ENCODE measurements around the gene LENG8. TPM values are rescaled to one million over a fixed set of nuclear protein-coding genes. Genes with fewer than 3 reads are reported as not detected.

Gene LENG8
- 19.1 and 29.0 TPM in 2 replicates for polyA plus RNA-seq (2014; cell fraction: cytosol; rRNA removed)
- 111 and 200 TPM in 2 replicates for polyA plus RNA-seq (2014; cell fraction: nucleus; rRNA removed)

DNA sequence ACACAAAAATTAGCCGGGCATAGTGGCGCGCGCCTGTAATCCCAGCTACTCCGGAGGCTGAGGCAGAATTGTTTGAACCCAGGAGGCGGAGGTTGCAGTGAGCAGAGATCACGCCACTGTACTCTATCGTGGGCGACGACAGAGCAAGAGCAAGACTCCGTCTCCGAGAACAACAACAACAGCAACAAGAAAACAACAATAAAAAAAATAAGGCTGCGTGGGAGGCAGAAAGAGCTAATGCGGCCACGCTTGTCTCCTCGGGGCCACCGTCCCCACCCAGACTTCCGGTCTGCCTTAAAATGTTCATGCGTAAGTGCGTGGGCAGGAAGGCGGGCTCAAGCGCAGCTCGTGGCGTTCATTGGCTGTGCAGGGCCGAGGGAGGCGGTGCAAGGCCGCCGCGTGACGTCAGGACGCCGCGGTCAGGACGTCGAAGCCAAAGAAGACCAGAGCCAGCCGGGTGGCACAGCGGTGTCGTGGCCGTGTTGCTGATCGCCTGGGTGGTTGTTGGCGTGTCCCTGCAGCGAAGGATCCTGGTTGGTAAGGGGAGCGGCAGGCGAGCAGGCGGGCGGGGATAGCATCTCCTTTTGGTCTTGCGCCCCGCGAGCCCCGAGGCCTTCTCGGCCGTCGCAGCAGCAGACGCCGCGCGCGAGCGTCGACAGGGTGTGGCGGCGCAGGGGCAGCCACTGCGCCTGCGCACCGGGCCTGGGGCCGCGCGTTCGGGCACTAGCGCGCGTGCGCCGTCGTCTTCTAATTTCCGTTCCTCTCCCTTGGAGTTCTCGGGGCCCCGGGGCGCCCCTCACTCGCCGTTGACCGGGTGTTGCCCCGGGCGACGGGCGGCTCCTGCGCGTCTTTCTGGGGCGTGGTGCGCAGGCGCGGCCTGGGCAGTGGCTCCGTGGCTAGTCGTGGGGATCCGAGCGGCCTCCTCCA lies at the start of gene LENG8:
LENG8 (plus strand) TSS at position 426 of the 927 bp plus-strand sequence. CDS start 2,146 bp downstream, outside the sequence.
- peak; percentile 92 for DNase-seq (ENCODE audit: low spot score)

DNA sequence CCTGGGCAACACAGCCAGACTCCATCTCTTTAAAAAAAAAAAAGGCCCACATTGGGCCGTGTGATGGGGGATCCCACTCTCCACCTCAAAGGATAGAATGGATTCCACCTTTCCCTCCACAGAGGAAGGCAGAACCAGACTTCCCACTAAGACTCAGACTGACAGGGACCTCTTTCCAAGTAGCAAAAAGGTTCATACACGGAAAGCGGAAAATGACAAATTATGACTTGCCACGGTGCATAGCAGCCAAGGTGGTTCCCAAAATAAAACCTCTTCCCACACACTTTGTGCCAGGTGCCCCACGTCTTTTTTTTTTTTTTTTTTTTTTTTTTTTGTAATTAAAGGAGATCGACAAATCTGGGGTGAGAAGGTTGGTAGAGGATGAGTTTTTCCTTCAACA lies 48.1 kb upstream of the LENG8 start:
- DNase-seq (ENCODE audit: low spot score) = no peak

DNA sequence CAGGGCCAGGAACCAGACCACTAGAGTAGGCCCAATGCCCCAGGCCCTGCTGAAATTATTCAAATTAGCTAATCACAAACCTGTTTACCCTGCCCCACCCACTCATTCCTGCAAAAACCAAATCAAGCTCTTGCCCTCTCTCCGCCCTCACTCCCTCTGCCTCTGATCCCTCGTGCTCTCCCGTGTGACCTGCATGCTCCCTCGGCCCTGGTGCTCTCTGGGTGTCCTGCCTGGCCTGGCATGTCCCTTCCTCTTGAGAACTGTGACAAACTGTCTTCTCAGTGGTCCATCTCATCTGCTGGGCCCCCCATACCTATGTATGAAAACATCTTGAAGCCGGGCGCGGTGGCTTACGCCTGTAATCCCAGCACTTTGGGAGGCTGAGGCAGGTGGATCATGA lies 45.9 kb upstream of the LENG8 start:
- DNase-seq (ENCODE audit: low spot score) = no peak

DNA sequence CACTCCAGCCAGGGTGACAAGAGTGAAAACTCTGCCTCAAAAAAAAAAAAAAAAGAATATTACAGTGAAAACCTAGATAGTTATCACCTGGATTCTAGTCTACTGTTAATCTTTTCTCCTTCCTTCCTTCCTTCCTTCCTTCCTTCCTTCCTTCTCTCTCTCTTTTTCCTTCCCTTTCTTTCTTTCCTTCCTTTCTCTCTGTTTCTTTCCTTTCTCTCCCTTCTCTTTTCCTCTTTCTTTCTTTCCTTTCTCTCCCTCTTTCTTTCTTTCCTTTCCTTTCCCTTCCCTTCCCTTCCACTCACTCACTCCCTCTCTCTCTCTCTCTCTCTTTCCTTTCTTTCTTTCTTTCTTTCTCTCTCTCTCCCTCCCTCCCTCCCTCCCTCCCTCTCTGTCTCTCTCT lies 43.4 kb upstream of the LENG8 start:
- DNase-seq (ENCODE audit: low spot score) = no peak

DNA sequence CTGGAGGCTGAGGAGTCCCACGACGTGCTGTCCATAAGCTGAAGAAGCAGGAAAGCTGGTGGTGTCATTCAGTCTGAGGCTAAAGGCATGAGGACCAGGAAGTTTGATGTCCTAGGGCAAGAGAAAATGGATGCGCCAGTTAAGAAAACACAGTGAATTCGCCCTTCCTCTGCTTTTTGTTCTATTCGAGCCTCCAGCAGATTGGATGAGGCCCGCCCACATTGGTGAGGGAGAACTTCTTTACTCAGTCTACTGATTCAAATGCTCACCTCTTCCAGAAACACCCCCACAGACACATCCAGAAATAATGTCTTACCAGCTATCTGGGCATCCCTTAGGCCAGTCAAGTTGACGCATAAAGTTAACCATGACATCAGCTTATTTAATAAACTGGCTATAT lies 41.2 kb upstream of the LENG8 start:
- no peak for DNase-seq (ENCODE audit: low spot score)

DNA sequence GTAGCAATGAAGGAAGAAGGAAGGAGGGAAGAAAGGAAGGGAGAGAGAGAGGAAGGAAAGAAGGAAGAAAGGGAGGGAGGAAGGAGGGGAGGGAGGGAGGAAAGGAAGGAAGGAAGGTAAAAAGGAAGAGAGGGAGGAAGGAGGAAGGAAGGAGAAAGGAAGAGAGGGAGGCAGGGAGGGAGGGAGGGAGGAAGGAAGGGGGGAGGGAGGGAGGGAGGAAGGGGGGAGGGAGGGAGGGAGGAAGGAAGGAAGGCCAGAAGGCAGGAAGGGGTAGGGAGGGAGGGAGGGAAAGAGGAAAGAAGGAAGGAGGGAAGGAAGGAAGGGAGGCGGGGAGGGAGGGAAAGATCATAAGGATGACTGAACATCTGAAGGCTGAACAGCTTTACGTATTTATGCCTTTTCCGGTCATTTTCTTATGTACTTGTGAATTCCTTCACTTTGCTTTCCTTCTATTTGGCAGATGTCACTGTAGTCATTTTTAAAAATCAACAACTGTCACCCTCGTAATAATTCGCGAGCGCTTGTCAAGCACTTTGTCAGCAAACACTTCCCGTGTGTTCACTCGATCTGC lies 40.5 kb upstream of the LENG8 start:
- DNase-seq (ENCODE audit: low spot score) = no peak

DNA sequence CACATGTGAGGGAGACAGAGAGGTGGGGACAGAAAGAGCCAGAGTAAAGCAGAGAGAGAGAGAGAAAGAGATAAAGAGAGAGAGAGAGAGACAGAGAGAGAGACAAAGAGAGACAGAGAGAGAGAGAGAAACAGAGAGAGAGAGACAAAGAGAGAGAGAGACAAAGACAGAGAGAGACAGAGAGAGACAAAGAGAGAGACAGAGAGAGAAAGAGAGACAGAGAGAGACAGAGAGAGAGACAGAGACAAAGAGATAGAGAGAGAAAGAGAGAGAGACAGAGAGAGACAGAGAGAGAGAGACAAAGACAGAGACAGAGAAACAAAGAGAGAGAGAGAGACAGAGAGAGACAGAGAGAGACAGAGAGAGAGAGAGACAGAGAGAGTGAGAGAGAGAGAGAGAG lies 38.0 kb upstream of the LENG8 start:
- DNase-seq (ENCODE audit: low spot score) = no peak

DNA sequence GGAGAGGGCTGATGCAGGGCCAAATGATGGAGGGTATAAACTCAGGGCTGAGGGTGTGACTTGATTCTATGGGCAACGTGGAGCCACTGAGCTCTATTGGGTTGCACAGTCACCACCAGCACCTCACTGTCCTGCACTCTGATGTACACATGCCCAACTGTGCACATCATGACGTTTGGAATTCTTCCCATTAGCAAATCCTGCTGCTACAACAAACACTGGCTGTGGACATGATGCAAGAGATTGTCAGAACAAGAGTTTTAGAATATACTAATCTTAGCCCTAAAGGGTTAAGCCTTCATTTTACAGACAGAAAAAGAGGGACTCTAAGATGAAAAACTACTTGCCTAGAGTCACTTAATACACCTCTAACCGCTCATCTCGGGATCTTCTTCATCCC lies 36.1 kb upstream of the LENG8 start:
- no peak for DNase-seq (ENCODE audit: low spot score)

DNA sequence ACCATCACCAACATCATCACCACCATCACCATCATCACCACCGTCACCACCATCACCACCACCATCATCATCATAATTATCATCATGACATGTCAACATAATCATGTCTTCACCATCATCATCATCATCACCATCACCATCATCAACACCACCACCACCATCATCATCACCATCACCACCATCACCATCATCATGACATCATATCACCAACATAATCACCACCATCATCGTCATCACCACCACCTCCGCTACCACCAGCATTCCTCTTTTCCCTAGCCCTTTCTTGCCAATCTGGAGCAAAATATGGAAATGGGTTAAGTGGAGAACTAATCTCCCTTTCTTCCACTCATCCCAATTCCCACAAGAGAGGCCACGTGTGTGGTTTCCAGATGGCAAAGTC lies 34.8 kb upstream of the LENG8 start:
- no peak for DNase-seq (ENCODE audit: low spot score)

DNA sequence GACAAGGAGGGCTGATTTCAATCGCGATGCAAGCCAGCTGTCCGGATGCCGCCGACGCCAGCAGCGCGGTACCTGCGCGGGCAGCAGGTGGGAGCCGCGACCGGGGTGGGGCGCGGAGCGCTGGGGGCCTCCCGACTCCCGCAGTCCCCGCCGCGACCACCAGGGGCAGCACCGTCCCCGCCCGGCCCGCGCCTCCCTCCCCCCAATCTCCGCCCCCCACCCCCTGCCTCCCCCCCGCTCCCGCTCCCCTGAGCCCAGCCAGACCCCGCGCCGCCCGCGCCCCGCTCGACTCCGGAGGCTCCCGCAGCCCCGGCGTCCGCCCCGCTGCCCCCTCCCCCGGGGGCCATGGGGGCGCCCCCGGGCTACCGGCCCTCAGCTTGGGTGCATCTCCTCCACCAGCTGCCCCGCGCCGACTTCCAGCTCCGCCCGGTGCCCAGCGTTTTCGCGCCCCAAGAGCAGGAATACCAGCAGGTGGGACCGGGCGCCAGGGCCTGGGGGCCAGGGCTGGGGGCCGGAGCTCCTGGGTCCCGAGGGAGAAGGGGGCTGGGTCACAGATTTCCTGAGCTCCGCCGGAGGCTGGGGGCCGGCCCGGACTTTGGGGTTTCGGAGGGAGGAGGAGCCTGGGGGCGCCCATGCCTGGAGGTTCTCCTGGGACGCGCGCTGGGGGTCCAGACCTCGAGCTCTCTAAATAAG lies 33.6 kb upstream of the LENG8 start, which contains the start of gene TTYH1:
TTYH1 (plus strand) TSS at position 257 of the 693 bp plus-strand sequence; CDS start at position 346, 89 bp downstream.
- DNase-seq (ENCODE audit: low spot score) = no peak

DNA sequence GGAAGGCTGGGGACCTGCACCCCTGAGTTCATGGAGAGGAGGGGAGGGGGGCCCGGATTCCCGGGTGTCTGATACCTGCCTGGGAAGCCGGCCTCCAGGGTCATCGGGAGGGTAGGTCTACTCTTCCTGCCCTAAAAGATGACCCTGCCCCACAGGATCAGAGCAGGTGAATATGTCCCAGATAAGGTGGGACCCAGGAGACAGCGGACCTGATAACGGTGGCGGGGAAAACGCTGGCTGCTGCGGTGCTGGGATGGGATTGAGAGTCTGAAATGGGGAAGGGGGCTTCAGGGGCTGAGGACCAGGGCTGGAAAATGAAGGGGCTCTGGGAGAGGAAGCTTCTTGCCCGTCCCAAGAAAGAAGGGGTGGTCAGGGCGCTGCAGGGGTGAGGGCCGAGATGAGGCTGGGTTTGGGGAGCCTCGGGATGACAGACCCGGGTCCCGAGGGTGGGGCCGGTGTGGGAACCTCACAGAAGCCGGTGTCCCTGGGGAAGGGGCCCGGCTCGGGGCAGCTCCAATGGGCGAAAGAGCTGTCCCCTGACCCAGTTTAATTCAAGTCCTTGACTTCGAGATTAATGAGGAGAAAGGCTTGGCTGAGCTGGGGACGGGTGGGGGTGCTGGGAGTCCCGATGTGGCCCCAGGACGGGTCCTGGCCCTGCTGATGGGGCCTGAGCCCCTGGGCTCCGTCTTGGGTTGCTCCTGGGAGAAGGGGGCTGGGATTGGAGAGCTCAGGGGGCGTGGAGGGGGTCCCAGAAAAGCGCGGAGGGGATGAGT lies 32.9 kb upstream of the LENG8 start:
- DNase-seq (ENCODE audit: low spot score) = no peak

DNA sequence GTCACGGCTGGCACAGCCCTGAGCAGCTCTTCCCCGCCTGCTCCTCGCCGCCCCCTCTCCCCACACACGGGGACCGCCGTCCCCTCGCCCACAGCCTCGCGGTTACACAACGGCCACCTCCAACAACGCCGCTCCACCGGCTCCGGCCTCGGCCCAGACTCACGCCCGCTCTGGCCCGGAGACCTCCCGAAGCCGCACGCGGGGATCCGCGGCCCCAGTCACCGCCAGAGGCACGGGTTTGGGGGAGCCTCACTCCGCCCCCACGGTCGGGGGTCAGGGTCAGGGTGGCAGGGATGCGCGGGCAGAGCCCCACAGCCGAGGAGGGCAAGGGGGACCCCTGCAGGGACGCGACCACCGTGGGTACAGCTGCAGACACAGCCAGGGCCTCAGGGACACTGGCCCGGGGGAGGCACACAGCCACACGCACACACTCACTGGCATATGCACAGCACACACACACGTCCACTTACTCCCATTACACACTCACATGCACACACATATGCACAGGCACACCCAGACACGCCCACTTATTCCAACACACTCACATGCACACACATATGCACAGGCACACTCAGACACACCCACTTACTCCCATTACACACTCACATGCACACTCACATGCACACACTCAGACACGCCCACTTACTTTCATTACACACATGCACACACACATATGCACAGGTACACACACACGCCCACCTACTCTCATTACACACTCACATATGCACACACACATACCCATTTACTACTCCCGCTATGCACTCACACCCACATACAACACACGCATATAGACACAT lies 32.1 kb upstream of the LENG8 start:
- DNase-seq (ENCODE audit: low spot score) = no peak

DNA sequence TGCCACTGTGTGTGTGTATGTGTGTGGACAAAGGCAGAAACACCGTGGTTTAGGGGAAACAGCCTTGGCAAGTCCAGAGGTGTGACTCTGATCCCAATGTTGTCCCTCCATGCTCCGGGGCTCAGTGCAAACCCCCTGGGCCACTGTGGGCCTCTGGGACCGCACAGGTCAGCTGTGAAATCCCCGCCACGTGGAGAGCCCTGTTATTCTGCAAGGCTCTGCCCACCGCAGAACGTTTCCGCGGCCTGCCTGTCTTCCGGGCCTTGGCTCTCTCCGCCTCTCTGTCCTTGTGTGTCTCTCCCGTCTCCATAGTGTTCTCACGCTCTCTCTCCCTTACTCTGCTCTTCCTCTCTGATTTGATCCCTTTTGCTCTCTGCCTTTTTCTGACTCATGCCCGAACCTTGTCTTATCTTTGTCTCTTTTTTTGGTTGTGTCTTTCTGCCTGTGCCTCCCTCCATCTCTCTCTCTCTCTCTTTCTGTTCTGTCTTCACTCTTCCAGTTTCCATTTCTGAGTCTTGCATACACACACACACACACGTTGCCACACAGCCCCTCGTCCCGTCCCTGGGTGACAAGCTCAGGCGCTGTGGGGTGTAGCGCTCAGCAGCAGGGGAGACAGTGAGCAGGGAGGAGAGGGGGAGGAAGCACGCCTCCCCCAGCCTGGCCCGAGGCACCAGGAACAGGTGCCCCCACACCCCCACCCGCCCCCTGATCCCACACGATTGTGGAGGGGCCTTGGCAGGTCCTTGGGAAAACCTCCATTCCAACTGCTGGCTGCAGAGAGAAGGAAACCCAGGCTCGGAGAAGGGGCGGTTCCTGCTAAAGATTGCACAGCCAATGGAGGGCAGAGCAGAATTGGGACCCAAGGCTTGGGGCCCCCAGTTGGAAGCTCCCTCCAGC lies 30.7 kb upstream of the LENG8 start:
- DNase-seq (ENCODE audit: low spot score) = no peak

DNA sequence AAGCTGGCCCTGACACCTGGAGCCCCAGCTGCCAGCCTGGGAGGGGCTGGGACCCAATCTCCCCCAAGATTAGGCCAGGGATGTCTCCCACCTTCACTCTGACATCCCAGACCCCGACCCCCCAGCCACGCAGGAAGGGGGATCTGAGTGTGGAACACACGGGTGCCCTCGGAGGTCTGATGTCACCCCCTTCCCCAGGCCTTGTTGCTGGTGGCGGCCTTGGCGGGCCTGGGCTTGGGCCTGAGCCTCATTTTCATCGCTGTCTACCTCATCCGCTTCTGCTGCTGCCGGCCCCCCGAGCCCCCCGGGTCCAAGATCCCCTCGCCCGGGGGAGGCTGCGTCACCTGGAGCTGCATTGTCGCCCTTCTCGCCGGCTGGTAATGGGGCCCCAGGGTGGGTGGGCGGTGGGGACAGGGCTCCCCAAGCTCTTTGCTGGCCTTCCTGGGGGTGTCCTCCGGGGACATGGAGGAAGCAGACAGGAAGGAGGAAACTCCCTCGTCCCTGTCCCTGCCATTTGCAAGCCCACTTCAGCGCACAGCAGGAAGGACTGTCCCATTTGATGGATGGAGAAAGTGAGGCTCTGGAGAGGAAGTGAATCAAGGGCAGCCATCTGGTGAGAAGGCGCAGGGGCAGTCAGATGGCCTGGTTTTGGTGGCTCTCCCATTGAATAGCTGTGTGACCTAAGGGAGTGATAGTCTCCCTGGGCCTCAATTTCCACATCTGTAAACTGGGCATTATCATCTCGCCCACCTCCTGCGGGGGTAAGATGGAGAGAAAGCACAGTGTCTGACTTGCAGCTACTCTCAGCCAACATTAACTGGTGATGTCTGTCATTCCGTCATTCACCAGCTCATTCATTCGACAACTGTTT lies 29.8 kb upstream of the LENG8 start:
- no peak for DNase-seq (ENCODE audit: low spot score)

DNA sequence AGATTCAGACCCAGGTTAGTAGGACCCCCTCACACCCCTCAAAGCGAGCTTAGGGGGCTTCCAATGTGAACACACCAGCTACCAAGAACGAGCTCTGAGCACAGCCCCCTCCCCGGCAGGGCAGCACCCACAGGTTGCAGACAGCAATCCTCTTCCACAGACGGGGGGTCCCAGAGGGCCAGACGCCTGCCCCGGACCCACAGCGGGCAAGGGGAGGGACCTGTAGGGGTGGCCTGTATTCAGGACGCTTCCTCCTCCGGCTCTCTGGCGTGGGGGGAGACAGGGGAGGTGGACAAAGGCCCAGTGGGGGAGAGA lies 29.0 kb upstream of the LENG8 start:
- no peak for DNase-seq (ENCODE audit: low spot score)

DNA sequence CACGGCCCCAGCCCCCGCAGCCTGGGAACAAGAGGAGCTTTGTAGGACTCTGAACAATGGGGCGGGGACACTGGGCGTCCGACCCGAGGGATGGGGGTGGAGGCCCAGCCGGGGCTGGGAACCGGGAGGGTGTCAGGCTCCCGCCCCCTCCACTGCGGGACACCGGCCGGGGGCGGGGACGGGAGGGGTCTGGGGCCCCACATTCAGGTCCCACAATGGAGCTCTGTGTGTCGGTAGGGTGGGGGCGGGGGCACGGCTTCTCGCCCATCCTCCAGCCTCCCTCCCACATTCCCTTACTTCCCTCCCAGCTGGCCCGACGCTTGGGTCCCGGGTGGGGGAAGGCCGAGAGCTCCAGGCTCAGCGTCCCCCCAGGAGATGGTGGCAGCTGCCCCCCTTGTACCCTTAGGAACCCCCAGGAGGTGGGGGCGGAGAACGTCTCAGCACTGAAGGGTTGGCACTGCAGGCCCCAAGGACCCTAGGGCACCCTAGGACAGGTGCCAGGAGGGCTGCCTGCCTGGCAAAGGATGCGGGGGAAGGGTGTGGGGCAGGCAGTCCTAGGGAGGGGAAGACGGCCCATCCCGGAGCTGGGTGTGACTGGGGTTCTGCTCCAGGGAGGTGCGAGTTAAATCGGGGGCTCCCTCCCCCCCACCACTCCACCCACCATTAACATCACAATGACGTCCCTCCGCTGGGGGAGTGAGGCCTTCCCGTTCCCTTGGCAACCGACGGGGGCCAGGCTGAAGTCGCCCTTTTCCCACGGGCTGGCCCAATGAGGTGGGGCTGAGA lies 28.4 kb upstream of the LENG8 start:
- no peak for DNase-seq (ENCODE audit: low spot score)

DNA sequence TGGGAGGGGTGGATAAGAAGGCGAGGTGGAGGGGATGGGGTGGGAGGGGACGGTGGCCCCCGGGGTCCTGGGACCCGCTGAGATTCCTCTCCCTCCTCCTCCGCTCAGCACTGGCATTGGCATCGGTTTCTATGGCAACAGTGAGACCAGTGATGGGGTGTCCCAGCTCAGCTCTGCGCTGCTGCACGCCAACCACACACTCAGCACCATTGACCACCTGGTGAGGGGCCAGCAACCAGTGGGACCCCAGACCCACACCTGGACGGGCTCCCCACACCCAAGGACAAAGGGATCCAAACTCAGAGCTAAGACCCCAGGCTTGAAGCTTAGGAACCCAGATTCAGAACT lies 27.9 kb upstream of the LENG8 start:
- no peak for DNase-seq (ENCODE audit: low spot score)

DNA sequence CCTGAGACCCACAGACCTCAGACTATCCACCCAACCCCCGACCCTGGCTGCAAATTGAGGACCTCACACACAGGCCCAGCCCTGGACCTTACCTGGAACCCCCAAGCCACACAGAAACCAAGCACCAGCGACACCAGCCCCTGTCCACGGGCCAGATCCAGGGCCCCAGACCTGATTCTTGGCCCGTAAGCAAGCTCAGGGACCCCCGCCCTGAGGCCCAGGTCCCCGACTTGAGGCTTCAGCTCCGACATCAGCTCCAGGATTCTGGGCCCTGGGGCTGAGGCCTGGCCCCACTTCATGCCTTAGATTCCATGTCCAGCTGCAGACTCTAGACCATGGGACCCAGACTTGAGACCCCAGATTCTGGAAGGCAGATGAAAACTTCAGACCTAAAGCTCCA lies 27.5 kb upstream of the LENG8 start:
- no peak for DNase-seq (ENCODE audit: low spot score)

Measured in SK-N-DZ (cell line).